HK-2 (cell line): ENCODE data around the gene C1QTNF6.
"Not testable (repeated sequence)": the region's sequence is repeated elsewhere in the genome, so short reads cannot be mapped to it uniquely, and the experiment has no call there.

ENCODE experiments used
- DNase-seq: peaks from one replicate; pipeline ENCODE4 v3.0.0-alpha.2; 2018; ENCODE audit not compliant: unreplicated experiment

The C1QTNF6 gene

DNA sequence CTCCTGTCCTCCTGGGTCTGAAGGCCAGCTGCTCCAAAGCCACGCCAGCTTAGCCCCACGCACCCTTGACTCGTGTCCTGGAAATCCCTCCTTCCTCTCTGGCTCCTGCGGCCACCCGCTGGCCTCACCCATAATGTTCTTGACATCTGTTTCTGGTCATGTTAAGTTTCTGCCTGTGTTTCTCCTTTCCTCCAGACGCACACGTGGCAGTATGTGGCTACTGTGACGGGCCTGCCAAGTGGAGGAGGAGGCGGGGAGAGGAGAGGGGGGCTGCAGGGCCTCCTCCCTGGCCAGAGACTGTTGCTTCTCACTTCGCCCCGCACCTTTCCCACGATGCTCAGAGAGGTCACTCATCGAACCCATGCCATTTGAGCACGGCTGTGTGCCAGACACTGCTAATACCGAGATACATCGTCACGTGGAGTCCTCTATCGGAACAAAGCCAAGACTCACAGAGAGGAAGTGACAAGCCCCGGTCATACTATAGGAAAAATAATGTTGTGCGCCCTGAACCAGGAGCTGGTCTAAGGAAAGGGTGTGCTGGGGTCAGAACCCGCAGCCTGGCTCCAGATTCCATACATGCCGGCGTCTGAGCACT lies 11.5 kb downstream of the C1QTNF6 start:
- DNase-seq, result no peak

DNA sequence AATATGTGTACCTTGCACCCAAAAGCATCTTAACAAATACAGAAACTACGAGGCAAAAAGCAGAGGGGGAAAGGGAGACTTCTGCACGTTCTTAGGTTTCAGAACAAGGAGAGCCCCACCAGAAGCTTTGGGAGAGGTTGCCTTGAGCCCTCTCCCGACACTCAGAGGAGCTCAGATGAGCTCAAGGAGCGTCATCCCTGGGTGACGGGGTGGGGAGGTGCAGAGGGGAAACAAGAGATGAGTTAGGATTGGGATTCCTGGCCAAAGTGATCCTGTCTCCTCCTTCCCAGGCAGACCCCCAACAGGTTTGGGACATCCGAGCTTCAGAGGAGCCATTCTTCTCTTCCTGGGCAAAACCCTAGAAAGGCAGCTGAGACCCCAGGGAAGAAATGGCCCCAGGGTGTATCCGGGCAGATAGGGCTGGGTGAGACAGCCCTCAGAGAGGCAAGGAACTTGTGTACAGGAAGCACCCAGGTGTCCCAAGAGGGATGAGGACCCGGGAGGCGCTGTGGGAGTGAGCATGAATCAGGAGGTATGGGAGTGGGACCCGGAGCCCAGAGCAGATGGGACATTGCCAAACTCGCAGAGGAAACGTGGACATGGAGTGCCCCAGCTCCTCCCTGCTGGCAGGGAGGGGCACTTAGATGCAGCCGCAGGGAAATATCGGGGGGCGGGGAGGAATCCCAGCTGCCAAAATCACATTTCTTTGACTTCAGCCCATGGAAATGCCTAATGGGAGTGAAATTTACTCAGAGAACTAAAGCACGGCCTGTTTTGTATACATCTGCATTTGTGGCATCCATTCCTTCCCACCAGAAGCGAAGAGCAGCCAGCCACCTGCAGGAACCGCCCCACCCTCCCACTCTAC lies 12.4 kb downstream of the C1QTNF6 start:
- DNase-seq, result no peak

- DNase-seq, result no peak
These were observed 13.1 kb downstream of the C1QTNF6 start for GRCh38 chr22:37174964-37175363.

GRCh38 chr22:37173709-37174108 lies 14.3 kb downstream of the C1QTNF6 start:
- DNase-seq, result no peak

DNA sequence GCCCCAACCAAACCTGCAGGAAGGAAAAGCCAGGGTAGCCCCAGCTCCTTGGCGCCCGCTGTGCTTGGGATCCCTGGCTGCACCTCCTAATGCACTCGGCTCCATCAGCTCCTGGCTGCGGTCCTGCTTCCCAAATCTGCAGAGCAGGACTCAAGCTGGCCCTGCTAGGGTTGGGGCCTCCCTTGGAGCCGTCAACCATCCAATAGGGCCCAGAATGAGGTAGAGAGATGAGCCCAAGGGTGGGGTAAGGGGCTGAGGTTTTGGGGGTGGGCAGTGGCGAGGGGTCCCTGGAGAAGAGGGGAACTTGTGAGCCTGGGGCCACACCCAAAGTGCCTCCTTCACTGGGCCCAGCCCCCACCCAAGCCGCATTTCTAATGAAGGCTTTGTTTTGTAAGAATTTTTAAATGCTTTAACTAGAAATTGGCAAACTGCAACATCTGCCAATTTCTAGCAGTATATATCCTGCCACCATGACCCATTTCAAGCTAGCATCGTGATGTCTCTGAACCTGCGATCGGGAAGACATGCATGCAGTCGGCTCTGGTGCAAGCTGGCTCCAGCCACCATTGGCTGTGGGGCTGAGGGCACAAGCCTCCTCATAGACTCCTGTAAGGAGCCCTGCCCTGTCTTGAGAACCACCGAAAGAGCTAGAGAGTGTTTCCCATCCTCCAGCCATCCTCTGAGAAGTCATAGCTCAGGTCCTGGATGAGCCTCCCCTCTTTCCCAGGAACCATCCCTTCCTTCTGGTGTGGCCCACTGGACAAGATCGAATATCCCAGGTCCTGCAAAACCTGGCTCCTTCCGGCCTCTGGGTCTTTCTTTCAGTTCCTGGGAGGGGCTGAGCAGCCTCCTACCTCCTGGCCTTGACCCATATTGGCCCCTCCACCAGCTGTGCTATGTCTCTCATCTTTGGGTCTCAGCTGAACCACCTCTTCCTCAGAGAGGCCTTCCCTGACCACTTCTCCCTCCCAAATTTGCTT lies 15.5 kb downstream of the C1QTNF6 start:
- no peak for DNase-seq

DNA sequence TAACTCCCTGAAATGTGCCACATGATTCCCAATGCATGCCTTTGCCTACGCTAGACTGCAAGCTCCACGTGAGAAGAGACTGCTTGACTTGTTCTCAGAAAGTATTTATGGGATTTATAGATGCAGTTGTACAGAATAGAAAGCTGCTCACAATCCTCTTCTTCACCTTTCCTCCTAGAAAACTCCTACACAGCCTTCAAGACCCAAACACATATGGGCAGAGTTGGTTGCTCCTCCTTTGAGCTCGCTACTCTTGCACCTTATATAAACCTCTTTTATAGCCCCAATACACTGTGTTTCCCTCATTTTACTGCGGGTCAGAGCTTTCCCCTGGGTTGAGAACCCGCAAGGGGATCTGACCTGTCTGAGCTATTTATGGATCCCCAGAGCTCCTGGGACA lies 16.4 kb downstream of the C1QTNF6 start:
- DNase-seq, result no peak

DNA sequence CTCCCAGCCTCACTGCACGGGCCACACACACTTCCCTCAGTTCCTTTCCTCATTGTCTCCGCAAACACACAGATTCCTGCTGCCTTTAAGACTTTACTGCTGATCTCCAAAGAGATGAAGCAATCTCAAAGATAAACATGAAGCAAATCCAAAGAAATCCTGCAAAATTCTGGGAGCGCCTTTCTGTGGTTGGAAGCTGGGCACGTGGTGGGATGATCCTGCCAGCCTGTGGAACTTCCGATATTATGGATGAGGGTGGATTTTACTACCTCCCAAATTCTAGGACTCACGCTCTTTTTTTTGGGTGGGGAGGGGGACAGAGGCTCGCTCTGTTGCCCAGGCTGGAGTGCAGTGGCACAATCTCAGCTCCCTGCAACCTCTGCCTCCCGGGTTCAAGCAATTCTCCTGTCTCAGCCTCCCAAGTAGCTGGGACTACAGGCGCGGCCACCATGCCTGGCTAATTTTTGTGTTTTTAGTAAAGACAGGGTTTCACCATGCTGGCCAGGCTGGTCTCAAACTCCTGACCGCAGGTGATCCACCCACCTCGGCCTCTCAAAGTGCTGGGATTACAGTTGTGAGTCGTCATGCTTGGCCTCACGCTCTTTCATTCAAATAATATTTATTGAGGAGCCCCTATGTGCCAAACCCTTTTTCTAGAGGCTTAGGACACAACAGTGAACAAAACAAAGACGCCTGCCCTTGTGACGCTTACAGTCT lies 17.2 kb downstream of the C1QTNF6 start:
- DNase-seq, result not testable (repeated sequence)

GRCh38 chr22:37169947-37170688 lies 17.9 kb downstream of the C1QTNF6 start:
- no peak for DNase-seq

GRCh38 chr22:37169406-37169805 lies 18.6 kb downstream of the C1QTNF6 start:
- DNase-seq, result no peak

- DNase-seq, result no peak
These were observed 19.9 kb downstream of the C1QTNF6 start for GRCh38 chr22:37167981-37168647.

- no peak for DNase-seq
These were observed 20.7 kb downstream of the C1QTNF6 start for GRCh38 chr22:37167176-37167980.

GRCh38 chr22:37166675-37167066 lies 21.4 kb downstream of the C1QTNF6 start:
- DNase-seq, result peak; percentile 78

GRCh38 chr22:37165940-37166674 lies 21.9 kb downstream of the C1QTNF6 start:
- no peak for DNase-seq

- DNase-seq, result no peak
These were observed 23.0 kb downstream of the C1QTNF6 start for GRCh38 chr22:37165066-37165465.

- DNase-seq, result no peak
These were observed 23.6 kb downstream of the C1QTNF6 start for GRCh38 chr22:37164505-37164887.

DNA sequence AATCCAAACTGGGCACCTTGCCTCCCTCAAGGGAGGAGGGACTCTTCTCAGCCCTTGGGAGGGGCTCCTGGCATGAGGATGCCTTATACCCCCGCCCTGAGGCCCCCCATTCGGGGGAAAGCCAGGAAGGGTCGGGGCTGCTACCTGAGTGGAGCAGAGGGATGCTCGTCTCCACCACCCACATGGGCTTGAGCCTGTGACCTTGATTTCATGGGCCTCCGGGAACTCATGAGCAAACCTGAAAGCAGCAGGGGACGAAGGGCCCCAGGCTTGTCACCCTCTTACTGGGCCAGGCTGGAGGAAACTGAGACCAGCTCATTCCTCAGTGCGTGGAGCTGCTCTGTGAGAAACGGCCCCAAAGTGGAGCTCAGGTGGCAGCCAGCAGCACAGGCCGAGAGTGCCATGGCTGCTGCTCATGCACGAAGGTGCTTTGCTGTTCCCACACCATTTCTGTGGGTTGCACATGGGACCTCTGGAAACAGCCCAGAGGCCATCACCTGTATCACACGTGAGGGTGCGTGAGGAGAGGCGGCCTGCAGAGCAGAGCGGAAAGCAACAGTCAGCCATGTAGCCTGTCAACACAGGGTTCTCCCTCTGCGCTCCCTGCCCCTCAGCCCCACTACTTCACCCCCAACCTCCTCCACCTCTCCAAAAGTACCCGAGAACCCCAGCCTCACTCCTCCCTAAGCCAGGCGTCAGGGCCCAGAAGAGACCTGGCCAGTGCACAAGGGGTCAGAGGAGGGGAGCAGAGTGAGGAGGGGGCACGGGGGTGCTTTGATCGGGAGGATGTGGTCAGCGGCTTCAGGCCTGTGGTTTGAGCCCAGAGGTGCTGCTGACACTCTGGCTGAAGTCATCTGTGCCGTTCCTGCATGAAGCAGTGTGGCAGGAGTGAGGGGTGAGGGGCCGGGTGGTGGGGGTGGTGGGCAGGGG lies 24.2 kb downstream of the C1QTNF6 start:
- no peak for DNase-seq

GRCh38 chr22:37163096-37163489 lies 25.0 kb downstream of the C1QTNF6 start:
- no peak for DNase-seq
